Renal pelvis (tissue), 12 donors: Measurements from ENCODE around the gene HOMER1. TPM values are rescaled to one million over a fixed set of nuclear protein-coding genes. Genes with fewer than 3 reads are reported as not detected.
A peak's percentile ranks its signal among the peaks of the same experiment; 100 is the strongest.

Source experiments
- DNase-seq: peaks from one replicate; pipeline ENCODE4 v3.0.0-alpha.2; 2013
- long read RNA-seq, 16 experiments: transcript quantifications; one replicate each; lab custom pipeline, GENCODE V29; 2026
- polyA plus RNA-seq, 3 donors: library from polyadenylated mRNA; unstranded; fragments of 120-200 nt; gene quantifications; one replicate each; pipeline ENCODE4 v1.2.1, GENCODE V29; 2013; ENCODE audit not compliant: insufficient read length in 3 of 3

The HOMER1 gene
- polyA plus RNA-seq, result 10 to 100 TPM; 19.7 to 30.0 (median 21.1) TPM
- long read RNA-seq, donor 1, full-length matches to known transcripts, result 3 of 3 reads
- long read RNA-seq, donor 1, partial matches to known transcripts, result 0 of 3 reads
- long read RNA-seq, donor 1, other reads (novel, unspliced or antisense), result 0 of 3 reads
- long read RNA-seq, donor 2, full-length matches to known transcripts, result 3 of 15 reads
- long read RNA-seq, donor 2, partial matches to known transcripts, result 12 of 15 reads
- long read RNA-seq, donor 2, other reads (novel, unspliced or antisense), result 0 of 15 reads
- long read RNA-seq, donor 3, full-length matches to known transcripts, result 3 of 3 reads
- long read RNA-seq, donor 3, partial matches to known transcripts, result 0 of 3 reads
- long read RNA-seq, donor 3, other reads (novel, unspliced or antisense), result 0 of 3 reads
- long read RNA-seq, donor 4, full-length matches to known transcripts, result 2 of 7 reads
- long read RNA-seq, donor 4, partial matches to known transcripts, result 5 of 7 reads
- long read RNA-seq, donor 4, other reads (novel, unspliced or antisense), result 0 of 7 reads
- long read RNA-seq, donor 5, result 0 reads
- long read RNA-seq, donor 6, full-length matches to known transcripts, result 2 of 9 reads
- long read RNA-seq, donor 6, partial matches to known transcripts, result 7 of 9 reads
- long read RNA-seq, donor 6, other reads (novel, unspliced or antisense), result 0 of 9 reads
- long read RNA-seq, donor 7, full-length matches to known transcripts, result 7 of 17 reads
- long read RNA-seq, donor 7, partial matches to known transcripts, result 10 of 17 reads
- long read RNA-seq, donor 7, other reads (novel, unspliced or antisense), result 0 of 17 reads
- long read RNA-seq, donor 8, result 0 reads
- long read RNA-seq, donor 9, full-length matches to known transcripts, result 2 of 11 reads
- long read RNA-seq, donor 9, partial matches to known transcripts, result 9 of 11 reads
- long read RNA-seq, donor 9, other reads (novel, unspliced or antisense), result 0 of 11 reads
- long read RNA-seq, donor 10, full-length matches to known transcripts, result 3 of 3 reads
- long read RNA-seq, donor 10, partial matches to known transcripts, result 0 of 3 reads
- long read RNA-seq, donor 10, other reads (novel, unspliced or antisense), result 0 of 3 reads
- long read RNA-seq, donor 11, full-length matches to known transcripts, result 3 of 3 reads
- long read RNA-seq, donor 11, partial matches to known transcripts, result 0 of 3 reads
- long read RNA-seq, donor 11, other reads (novel, unspliced or antisense), result 0 of 3 reads
- long read RNA-seq, donor 12, result 0 reads
- long read RNA-seq, donor 13, partial matches to known transcripts, result 0 of 2 reads
- long read RNA-seq, donor 13, other reads (novel, unspliced or antisense), result 0 of 2 reads
- long read RNA-seq, donor 14, full-length matches to known transcripts, result 2 of 16 reads
- long read RNA-seq, donor 14, partial matches to known transcripts, result 14 of 16 reads
- long read RNA-seq, donor 14, other reads (novel, unspliced or antisense), result 0 of 16 reads
- long read RNA-seq, donor 15, full-length matches to known transcripts, result 7 of 17 reads
- long read RNA-seq, donor 15, partial matches to known transcripts, result 10 of 17 reads
- long read RNA-seq, donor 15, other reads (novel, unspliced or antisense), result 0 of 17 reads
- long read RNA-seq, donor 16, full-length matches to known transcripts, result 2 of 7 reads
- long read RNA-seq, donor 16, partial matches to known transcripts, result 5 of 7 reads
- long read RNA-seq, donor 16, other reads (novel, unspliced or antisense), result 0 of 7 reads

- peak; percentile 87 for DNase-seq
These were observed at the start of gene HOMER1 for GRCh38 chr5:79513704-79514390. Gene HOMER1, minus strand, starts transcription at chr5:79514134. Its CDS starts 1,360 bp downstream, at chr5:79512774.

- DNase-seq, result no peak
These were observed 49.3 kb upstream of the HOMER1 start for GRCh38 chr5:79563247-79563590.

GRCh38 chr5:79562351-79563246 lies 48.7 kb upstream of the HOMER1 start:
- no peak for DNase-seq

GRCh38 chr5:79561525-79561893 lies 47.6 kb upstream of the HOMER1 start:
- no peak for DNase-seq

GRCh38 chr5:79560771-79561524 lies 47.0 kb upstream of the HOMER1 start:
- no peak for DNase-seq

GRCh38 chr5:79555418-79555817 lies 41.5 kb upstream of the HOMER1 start:
- no peak for DNase-seq

GRCh38 chr5:79552984-79553383 lies 39.0 kb upstream of the HOMER1 start:
- no peak for DNase-seq

GRCh38 chr5:79547982-79548381 lies 34.0 kb upstream of the HOMER1 start:
- no peak for DNase-seq

GRCh38 chr5:79547429-79547822 lies 33.5 kb upstream of the HOMER1 start:
- no peak for DNase-seq

- DNase-seq, result no peak
These were observed 33.0 kb upstream of the HOMER1 start for GRCh38 chr5:79546782-79547428.

GRCh38 chr5:79544131-79544530 lies 30.2 kb upstream of the HOMER1 start:
- no peak for DNase-seq

GRCh38 chr5:79540939-79541338 lies 27.0 kb upstream of the HOMER1 start:
- no peak for DNase-seq

GRCh38 chr5:79536193-79536906 lies 22.4 kb upstream of the HOMER1 start:
- no peak for DNase-seq

- no peak for DNase-seq
These were observed 21.7 kb upstream of the HOMER1 start for GRCh38 chr5:79535477-79536192.

- no peak for DNase-seq
These were observed 15.2 kb upstream of the HOMER1 start for GRCh38 chr5:79529110-79529509.

GRCh38 chr5:79527431-79527830 lies 13.5 kb upstream of the HOMER1 start:
- no peak for DNase-seq

GRCh38 chr5:79526928-79527327 lies 13.0 kb upstream of the HOMER1 start:
- no peak for DNase-seq
